CD14-positive monocyte (primary cell): ENCODE measurements around the gene GOLIM4. TPM values are rescaled to one million over a fixed set of nuclear protein-coding genes. Genes with fewer than 3 reads are reported as not detected.

Experiments
- DNase-seq, 3 donors: peaks; one replicate each; pipeline ENCODE4 v3.0.0-alpha.2; 2011 to 2022
- H2AFZ ChIP-seq: 2 replicates; pipeline ENCODE4 v1.6.0; 2012; ENCODE audit warnings: mild to moderate bottlenecking, low read depth, low read length, inconsistent platforms; ENCODE audit not compliant: insufficient read depth, poor library complexity, severe bottlenecking
- H3K27ac ChIP-seq, 2 donors: 1 replicate in 1 of 2; 2 replicates in 1 of 2; pipeline ENCODE4 v1.5.1; 2012 to 2013; ENCODE audit warnings: low read length in 2 of 2, control low read depth in 1 of 2, inconsistent platforms in 1 of 2, low read depth in 1 of 2, mild to moderate bottlenecking in 1 of 2
- H3K27me3 ChIP-seq, 2 donors: one replicate each; pipeline versions ENCODE4 v1.6.0 to v1.6.1; 2011 to 2013; ENCODE audit warnings: low read length in 2 of 2; ENCODE audit not compliant: control insufficient read depth in 2 of 2, insufficient read depth in 2 of 2
- H3K36me3 ChIP-seq, 2 donors: replicated peaks in 1 of 2; 1 replicate in 1 of 2; 2 replicates in 1 of 2; pipeline versions ENCODE4 v1.5.1 to v1.6.1; 2012 to 2013; ENCODE audit warnings: low read length in 2 of 2, control low read depth in 1 of 2, inconsistent platforms in 1 of 2, mild to moderate bottlenecking in 1 of 2; ENCODE audit not compliant: insufficient read depth in 2 of 2, control insufficient read depth in 1 of 2
- H3K4me1 ChIP-seq, 2 donors: 1 replicate in 1 of 2; 2 replicates in 1 of 2; pipeline versions ENCODE4 v1.5.1 to v1.6.1; 2012 to 2013; ENCODE audit warnings: low read length in 2 of 2, control low read depth in 1 of 2, inconsistent platforms in 1 of 2, mild to moderate bottlenecking in 1 of 2, moderate library complexity in 1 of 2; ENCODE audit not compliant: insufficient read depth in 2 of 2, control insufficient read depth in 1 of 2
- H3K4me2 ChIP-seq: replicated peaks from 2 replicates; pipeline ENCODE3; 2012; ENCODE audit warnings: low read length, moderate library complexity, mild to moderate bottlenecking; ENCODE audit not compliant: poor library complexity, severe bottlenecking; ENCODE audit errors: extremely low read depth
- H3K4me3 ChIP-seq, 3 experiments: fragments of 200-600 bp in 1 of 3; sonication (generic) in 1 of 3; replicated peaks in 1 of 3; 1 replicate in 2 of 3; 2 replicates in 1 of 3; pipeline ENCODE4 v1.5.1; 2011 to 2013; ENCODE audit warnings: low read length in 3 of 3, mild to moderate bottlenecking in 3 of 3, control low read depth in 2 of 3, low read depth in 2 of 3, inconsistent platforms in 1 of 3, moderate library complexity in 1 of 3
- H3K79me2 ChIP-seq: 2 replicates; pipeline ENCODE4 v1.6.0; 2012; ENCODE audit warnings: mild to moderate bottlenecking, control low read depth, inconsistent platforms, low read length, moderate library complexity; ENCODE audit not compliant: insufficient read depth
- H3K9ac ChIP-seq: 2 replicates; pipeline ENCODE4 v1.6.0; 2017; ENCODE audit warnings: low read length, mild to moderate bottlenecking; ENCODE audit not compliant: insufficient read depth, poor library complexity, severe bottlenecking
- H3K9me3 ChIP-seq, 2 donors: replicated peaks in 1 of 2; 1 replicate in 1 of 2; 2 replicates in 1 of 2; pipeline versions ENCODE4 v1.5.1 to v1.6.1; 2012 to 2013; ENCODE audit warnings: low read length in 2 of 2, control low read depth in 1 of 2; ENCODE audit not compliant: control insufficient read depth in 1 of 2, insufficient read depth in 1 of 2
- H4K20me1 ChIP-seq: 2 replicates; pipeline ENCODE4 v1.6.0; 2012; ENCODE audit warnings: mild to moderate bottlenecking, low read length, control low read depth, moderate library complexity; ENCODE audit not compliant: insufficient read depth
- H3K27ac Mint-ChIP-seq, 7 donors: one replicate each; pipeline ENCODE4 v1.8.0; 2020; ENCODE audit warnings: mild to moderate bottlenecking in 7 of 7, mixed read lengths in 7 of 7, moderate library complexity in 6 of 7, inconsistent platforms in 2 of 7
- H3K27me3 Mint-ChIP-seq, 3 donors: one replicate each; pipeline ENCODE4 v1.8.0; 2021 to 2022; ENCODE audit warnings: low read depth in 3 of 3, mild to moderate bottlenecking in 3 of 3, mixed read lengths in 3 of 3, moderate library complexity in 3 of 3, inconsistent platforms in 1 of 3
- H3K36me3 Mint-ChIP-seq, 2 donors: one replicate each; pipeline ENCODE4 v1.8.0; 2020; ENCODE audit warnings: mixed read lengths in 2 of 2, inconsistent platforms in 1 of 2, mild to moderate bottlenecking in 1 of 2
- H3K4me1 Mint-ChIP-seq: one replicate; pipeline ENCODE4 v1.8.0; 2020; ENCODE audit warnings: mild to moderate bottlenecking, mixed read lengths
- H3K4me3 Mint-ChIP-seq, 2 donors: one replicate each; pipeline ENCODE4 v1.8.0; 2020; ENCODE audit warnings: mild to moderate bottlenecking in 2 of 2, mixed read lengths in 2 of 2, moderate library complexity in 1 of 2
- H3K9me3 Mint-ChIP-seq, 7 donors: one replicate each; pipeline ENCODE4 v1.8.0; 2020 to 2022; ENCODE audit warnings: mixed read lengths in 7 of 7, mild to moderate bottlenecking in 6 of 7, moderate library complexity in 6 of 7, inconsistent platforms in 2 of 7
- WGBS: methylation state at CpG from one replicate; pipeline ENCODE4 v1.1.5; 2013; ENCODE audit warnings: missing lambda C conversion rate; ENCODE audit not compliant: insufficient coverage; 5-methylcytosine and 5-hydroxymethylcytosine counted together
- intact Hi-C, 2 donors: fragments of 100-400 bp; cut with micrococcal nuclease; formaldehyde crosslinking; loops; one replicate each; pipeline versions ENCODE4 v1.15.0 to v1.15.1; 2023
- polyA plus RNA-seq, 3 donors: library from polyadenylated mRNA; depleted of rRNA in 1 of 3; unstranded in 2 of 3; stranded (reverse) in 1 of 3; fragments of 300-500 nt in 2 of 3; fragments of >200 nt in 1 of 3; fragmentation: Illumina TruSeq in 2 of 3; gene quantifications; 1 replicate in 2 of 3; 2 replicates in 1 of 3; pipeline ENCODE4 v1.2.3, GENCODE V29; 2012 to 2021
- TF ChIP-seq, protein P1 (sequence below): fragments of 200-600 bp; IDR thresholded peaks from one replicate; pipeline ENCODE4 v1.8.0; 2022; ENCODE audit warnings: antibody characterized with exemption, mild to moderate bottlenecking

GOLIM4 gene
- polyA plus RNA-seq, 3 donors = 3.5 to 6.4 (median 5.8) TPM

DNA sequence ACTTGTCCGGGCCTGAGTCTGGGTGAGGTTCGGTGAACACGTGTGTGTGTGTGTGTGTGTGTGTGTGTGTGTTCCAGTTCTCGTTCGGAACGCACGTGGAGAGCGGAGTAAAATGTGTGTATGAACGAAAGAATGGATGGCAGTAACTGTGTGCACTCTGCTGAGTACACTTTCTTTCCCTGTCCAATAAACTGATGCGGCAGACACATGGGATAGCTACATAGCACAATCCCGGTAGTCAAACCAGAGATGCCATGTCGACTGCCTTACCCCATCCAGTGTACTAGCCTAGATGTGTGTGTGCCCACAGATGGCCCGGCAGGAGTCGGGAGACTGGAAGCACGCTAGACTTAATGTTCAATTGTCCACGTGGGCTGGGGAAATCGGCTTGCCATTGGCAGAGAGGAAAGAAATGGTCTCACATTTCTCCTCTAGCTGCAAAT lies 507 bp upstream of the GOLIM4 start:
- 2% methylated on average over 5 of the region's 17 CpGs for WGBS
- intact Hi-C loops = no loop called here
- Mint-ChIP-seq H3K9me3 (peaks cover 0 to 2% (median 0%) of the 10 kb centered on the region in 7 donors), H3K36me3 (no peaks in the 10 kb centered on the region), H3K27me3 (no peaks in the 10 kb centered on the region), H3K4me3 (peak overlapping the region; percentile 83 to 93), H3K27ac (peak overlapping the region; percentile 60 to 93 (median 91)), H3K4me1 (peaks cover 34% of the 10 kb centered on the region)
- peaks cover 8% of the 10 kb centered on the region for H4K20me1 ChIP-seq
- H3K4me3 ChIP-seq = peak overlapping the region; percentile 68 to 88 (median 86)
- DNase-seq = peak in 1 of 3 donors; percentile 45
- peak overlapping the region; percentile 83 for H3K4me2 ChIP-seq
- no peaks in the 10 kb centered on the region for H3K27me3 ChIP-seq
- peak overlapping the region; percentile 95 for H2AFZ ChIP-seq
- TF ChIP-seq, protein P1, sequence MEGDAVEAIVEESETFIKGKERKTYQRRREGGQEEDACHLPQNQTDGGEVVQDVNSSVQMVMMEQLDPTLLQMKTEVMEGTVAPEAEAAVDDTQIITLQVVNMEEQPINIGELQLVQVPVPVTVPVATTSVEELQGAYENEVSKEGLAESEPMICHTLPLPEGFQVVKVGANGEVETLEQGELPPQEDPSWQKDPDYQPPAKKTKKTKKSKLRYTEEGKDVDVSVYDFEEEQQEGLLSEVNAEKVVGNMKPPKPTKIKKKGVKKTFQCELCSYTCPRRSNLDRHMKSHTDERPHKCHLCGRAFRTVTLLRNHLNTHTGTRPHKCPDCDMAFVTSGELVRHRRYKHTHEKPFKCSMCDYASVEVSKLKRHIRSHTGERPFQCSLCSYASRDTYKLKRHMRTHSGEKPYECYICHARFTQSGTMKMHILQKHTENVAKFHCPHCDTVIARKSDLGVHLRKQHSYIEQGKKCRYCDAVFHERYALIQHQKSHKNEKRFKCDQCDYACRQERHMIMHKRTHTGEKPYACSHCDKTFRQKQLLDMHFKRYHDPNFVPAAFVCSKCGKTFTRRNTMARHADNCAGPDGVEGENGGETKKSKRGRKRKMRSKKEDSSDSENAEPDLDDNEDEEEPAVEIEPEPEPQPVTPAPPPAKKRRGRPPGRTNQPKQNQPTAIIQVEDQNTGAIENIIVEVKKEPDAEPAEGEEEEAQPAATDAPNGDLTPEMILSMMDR = no peak
- no peaks in the 10 kb centered on the region for H3K9me3 ChIP-seq
- H3K36me3 ChIP-seq = no peaks in the 10 kb centered on the region
- peak overlapping the region in 1 of 2 donors; percentile 93 for H3K27ac ChIP-seq
- H3K79me2 ChIP-seq = peaks cover 30% of the 10 kb centered on the region
- peak overlapping the region; percentile 85 for H3K9ac ChIP-seq
- H3K4me1 ChIP-seq = peaks cover 24 to 27% of the 10 kb centered on the region in 2 donors

GRCh38 chr3:168094877-168095610 lies 680 bp downstream of the GOLIM4 start:
- DNase-seq = peak; percentile 40 to 54 (median 42)
- H3K4me3 ChIP-seq = peak overlapping the region; percentile 68 to 88 (median 86)
- Mint-ChIP-seq H3K36me3 (no peaks in the 10 kb centered on the region), H3K4me3 (peak overlapping the region; percentile 83 to 93), H3K4me1 (peaks cover 37% of the 10 kb centered on the region), H3K27ac (peak overlapping the region; percentile 76 to 93 (median 91)), H3K27me3 (no peaks in the 10 kb centered on the region), H3K9me3 (peaks cover 0 to 2% (median 0%) of the 10 kb centered on the region in 7 donors)
- no peaks in the 10 kb centered on the region for H3K27me3 ChIP-seq
- TF ChIP-seq, protein P1 = no peak
- no peaks in the 10 kb centered on the region for H3K36me3 ChIP-seq
- WGBS = under 1% methylated on average over 70 of the region's 70 CpGs
- peak overlapping the region; percentile 83 for H3K4me2 ChIP-seq
- no peaks in the 10 kb centered on the region for H3K9me3 ChIP-seq
- intact Hi-C loops = no loop called here
- peak overlapping the region; percentile 85 for H3K9ac ChIP-seq
- peaks cover 24 to 27% of the 10 kb centered on the region in 2 donors for H3K4me1 ChIP-seq
- peak overlapping the region; percentile 95 for H2AFZ ChIP-seq
- peaks cover 37% of the 10 kb centered on the region for H3K79me2 ChIP-seq
- H3K27ac ChIP-seq = peak overlapping the region; percentile 90 to 93
- peaks cover 8% of the 10 kb centered on the region for H4K20me1 ChIP-seq
